8988T (cell line): ENCODE data around the gene ZC3H7B.
"Not testable (repeated sequence)": the region's sequence is repeated elsewhere in the genome, so short reads cannot be mapped to it uniquely, and the experiment has no call there.

ENCODE experiments used
- DNase-seq: peaks from one replicate; pipeline ENCODE4 v3.0.0; 2011

The ZC3H7B gene

DNA sequence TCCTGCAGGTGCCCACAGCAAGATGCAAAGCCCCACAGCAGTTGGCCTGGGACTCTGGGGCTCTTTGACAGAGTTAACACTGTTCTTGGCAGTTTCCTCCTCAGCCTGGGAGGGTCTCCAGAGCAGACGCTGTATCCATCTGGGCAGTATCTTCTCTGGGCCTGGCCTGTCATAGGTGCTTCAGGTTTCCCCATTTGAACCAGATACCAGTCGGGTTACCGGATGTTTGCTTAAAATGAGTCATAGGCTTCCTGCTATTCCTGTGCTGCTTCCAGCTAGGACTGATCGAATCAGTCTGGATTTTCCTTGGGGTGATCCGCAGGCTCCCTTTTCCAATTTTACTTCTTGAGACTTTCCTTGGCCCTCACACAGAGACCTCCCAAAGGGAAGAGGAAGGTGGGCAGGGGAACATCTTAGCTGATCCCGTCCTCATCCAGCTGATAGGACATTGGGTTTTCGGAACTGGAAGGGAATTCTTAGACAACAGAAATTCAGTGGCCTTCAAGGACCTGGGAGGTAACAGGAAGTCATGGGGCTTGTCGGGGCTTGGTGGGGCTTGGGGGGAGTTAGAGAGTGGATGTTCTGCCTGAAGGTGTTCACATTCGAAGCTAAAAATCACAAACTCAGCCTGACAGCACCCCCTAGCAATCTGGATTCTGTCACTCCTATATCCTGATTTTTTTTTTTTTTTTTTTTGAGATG lies 12.9 kb upstream of the ZC3H7B start:
- no peak for DNase-seq

GRCh38 chr22:41289671-41290070 lies 11.7 kb upstream of the ZC3H7B start:
- no peak for DNase-seq

- peak; percentile 49 for DNase-seq
Measured at GRCh38 chr22:41290262-41291221, 10.8 kb upstream of the ZC3H7B start.

DNA sequence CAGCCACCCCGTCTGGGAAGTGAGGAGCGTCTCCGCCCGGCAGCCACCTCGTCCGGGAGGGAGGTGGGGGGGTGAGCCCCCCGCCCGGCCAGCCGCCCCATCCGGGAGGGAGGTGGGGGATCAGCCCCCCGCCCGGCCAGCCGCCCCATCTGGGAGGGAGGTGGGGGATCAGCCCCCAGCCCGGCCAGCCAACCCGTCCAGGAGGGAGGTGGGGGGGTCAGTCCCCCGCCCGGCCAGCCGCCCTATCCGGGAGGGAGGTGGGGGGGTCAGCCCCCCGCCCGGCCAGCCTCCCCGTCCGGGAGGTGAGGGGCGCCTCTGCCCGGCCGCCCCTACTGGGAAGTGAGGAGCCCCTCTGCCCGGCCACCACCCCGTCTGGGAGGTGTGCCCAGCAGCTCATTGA lies 6.5 kb upstream of the ZC3H7B start:
- DNase-seq = not testable (repeated sequence)

- DNase-seq = no peak
Measured at GRCh38 chr22:41296826-41297667, 4.3 kb upstream of the ZC3H7B start.

- DNase-seq = no peak
Measured at GRCh38 chr22:41300661-41301060, 664 bp upstream of the ZC3H7B start.

DNA sequence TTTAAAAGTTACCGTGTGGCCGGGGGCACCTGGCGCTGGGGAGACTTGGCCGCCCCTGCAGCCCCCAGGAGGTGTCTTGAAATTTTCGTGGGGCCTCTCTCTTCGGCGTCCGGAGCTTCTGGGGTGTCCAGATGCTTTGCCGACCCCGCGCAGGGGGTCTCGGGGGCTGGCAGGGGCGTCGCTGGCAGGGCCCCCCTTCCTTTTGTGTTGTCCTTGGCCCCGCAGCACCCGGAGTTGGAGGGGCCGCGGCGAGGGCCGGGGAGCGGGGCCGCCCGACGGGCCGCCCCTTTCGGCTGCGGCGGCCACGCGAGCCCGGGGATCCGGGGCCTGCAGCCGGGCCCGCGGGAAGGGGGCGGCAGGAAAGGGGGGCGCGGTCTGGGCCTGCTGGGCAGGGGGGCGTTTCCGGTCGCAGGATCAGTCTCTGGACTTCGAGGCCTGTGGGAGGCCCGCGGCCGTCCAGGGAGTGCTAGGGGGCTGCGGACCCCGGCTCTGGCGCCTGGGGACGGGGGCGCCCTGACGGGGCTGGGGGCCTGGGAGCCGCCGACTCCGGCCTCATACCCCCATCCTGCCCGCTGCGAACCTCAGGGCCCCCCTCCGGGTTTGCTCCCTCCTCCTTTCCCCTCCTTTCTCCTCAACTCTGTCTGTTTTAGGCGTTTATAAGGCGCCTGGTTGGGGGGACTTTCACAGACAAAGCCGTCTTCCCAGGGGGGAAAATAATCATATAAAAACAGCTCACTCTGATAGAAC lies 869 bp downstream of the ZC3H7B start:
- DNase-seq = no peak

DNA sequence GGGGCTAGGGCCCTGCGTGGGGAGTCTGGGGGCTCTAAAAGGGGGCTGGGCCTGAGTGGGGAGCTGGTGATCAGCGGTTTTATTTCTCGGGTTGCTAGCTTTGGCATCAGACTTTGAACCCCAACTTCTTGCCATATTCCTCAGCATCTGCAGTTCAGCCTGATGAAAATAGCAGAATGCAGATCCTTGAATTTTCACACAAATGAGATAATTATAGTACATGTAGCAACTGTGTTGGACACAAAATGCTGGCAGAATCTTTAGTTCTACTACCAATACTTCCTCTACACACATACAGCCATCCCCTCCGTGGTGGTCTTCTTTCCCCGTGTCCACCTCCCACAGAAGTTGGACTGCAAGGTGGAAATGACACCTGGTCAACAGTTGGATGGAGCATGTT lies 1.5 kb downstream of the ZC3H7B start:
- DNase-seq = no peak

- peak; percentile 47 for DNase-seq
Measured at GRCh38 chr22:41305646-41306045, 4.3 kb downstream of the ZC3H7B start.

DNA sequence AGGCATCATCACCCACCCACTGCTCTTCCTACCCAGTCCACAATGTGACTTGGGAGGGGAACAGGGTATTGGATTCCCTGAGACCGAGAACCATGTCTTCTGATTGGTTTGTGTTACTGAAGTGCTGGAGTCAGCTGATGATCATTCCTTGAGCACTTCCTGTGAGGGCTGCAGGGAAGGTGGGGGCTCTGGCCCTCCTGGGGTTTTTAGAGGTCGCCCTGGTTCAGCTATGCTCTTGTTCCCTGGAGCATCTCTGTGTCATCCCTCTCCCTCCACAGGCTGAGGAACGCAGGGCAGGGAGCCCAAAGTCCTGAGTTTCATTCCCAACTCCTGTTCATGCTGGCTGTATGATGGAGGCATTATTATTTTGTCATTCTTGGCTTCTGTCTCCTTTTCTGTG lies 6.7 kb downstream of the ZC3H7B start:
- no peak for DNase-seq

GRCh38 chr22:41308544-41308947 lies 7.2 kb downstream of the ZC3H7B start:
- no peak for DNase-seq

GRCh38 chr22:41310336-41310735 lies 9.0 kb downstream of the ZC3H7B start:
- no peak for DNase-seq

DNA sequence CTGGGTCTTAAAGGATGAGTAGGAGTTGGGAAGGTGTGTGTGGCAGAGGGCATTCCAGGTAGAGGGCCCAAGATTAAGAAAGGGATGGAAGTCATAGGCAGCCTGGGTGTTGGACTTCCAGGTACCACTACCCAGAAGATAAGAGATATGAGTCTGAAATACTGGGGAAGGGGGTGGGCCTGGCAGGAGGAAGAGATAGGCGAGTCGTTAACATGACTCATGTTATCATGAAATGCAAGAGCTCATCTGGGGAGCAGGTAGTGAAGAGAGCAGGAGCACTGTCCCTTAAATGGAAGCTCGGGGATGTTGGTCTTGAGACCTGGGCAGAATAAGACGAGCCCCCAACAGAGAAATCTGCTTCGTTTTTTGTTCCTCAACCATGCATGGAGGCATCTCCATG lies 10.2 kb downstream of the ZC3H7B start:
- DNase-seq = no peak

- DNase-seq = no peak
Measured at GRCh38 chr22:41314821-41315220, 13.5 kb downstream of the ZC3H7B start.

DNA sequence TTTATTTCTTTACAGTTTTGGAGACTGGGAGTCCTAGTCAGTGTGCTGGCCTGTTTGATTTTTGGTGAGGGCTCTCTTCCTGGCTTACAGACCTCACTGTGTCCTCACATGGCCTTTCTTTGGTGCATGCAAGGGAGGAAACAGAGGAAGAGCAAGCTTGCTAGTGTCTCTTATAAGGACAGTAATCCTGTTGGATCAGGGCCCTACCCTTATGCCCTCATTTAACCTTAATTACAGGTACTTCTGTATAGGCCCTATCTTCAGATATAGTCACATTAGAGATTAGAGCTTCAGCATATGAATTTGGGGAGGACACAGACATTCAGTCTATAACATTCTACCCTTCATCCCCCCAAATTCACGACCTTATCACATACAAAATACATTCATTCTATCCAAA lies 14.3 kb downstream of the ZC3H7B start:
- DNase-seq = no peak

GRCh38 chr22:41320416-41321240 lies 19.3 kb downstream of the ZC3H7B start:
- no peak for DNase-seq

DNA sequence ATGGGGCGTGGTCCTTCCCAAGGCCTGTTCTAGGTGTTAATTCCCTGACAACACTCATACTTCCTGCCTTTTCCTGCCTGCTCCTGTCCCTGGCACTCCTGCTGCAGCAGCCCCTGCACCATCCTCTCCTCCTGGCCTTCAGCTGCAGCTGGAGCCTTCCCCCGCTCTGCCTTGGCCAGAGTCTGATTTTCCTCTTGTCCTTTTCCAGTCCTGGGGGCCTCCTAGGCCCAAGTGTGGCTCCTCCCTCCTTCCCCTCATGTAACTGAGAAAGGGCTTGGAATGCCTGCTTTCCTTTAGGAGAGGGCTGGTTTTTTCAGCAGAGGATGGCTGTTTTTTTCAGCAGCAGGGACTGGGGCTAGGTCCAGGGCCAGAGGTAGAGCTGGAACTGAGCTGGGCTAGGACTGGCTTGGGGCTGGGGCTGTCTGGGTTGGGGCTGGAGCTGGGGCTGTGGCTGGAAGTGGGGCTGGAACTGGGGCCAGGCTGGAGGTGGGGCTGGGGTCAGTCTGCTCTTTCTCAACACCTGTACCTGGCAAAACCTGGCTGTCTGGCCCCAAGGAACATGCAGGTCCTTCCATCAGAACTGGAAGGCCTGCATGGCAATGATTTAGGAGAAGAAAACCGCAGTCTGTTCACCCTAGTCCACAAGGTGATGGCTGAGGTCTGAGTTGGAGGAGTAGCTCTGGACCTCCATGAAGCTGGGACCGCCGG lies 23.6 kb downstream of the ZC3H7B start:
- DNase-seq = no peak

DNA sequence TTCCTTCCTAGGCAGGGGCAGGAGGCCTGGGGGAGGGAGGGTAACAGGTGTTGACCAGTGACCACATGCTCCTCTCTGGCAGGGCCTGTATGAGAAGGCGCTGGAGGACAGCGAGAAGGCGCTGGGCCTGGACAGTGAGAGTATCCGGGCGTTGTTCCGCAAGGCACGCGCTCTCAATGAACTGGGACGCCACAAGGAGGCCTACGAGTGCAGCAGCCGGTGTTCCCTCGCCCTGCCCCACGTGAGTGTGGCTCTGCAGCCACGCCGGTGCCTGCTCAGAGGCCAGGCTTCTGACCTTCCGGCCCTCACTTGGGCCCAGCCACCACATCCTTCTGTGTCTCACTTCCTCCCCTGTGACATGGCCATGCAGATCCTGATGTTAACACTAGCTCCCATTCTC lies 25.8 kb downstream of the ZC3H7B start:
- DNase-seq = no peak

- DNase-seq = no peak
Measured at GRCh38 chr22:41330169-41330568, 28.8 kb downstream of the ZC3H7B start.

GRCh38 chr22:41332217-41332939 lies 31.1 kb downstream of the ZC3H7B start:
- DNase-seq = no peak
